ENCODE results near the gene ARMC12. TPM values are rescaled to one million over a fixed set of nuclear protein-coding genes. Genes with fewer than 3 reads are reported as not detected.

The ARMC12 gene
- total and polyA plus RNA-seq, 2 donors (not counting 3 experiments of a cell fraction or from before 2014, with no cell fraction given), result 0.91 to 1.9 TPM

DNA sequence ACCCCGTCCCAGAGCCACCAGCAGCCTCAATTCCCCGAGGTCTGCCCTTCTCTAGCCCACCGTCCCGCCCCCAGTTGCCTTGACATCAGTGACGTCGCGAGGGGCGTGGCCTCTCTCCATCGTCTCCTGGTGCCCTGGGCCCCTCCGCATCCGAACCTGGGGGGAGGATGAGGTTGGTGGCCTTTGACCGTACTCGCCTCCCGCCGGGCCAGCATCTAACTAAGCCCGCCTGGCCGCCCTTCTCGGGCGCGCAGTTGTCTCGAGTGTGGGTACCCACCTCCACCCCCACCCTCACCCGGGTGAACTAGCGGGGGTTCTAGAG, 5.5 kb upstream of the ARMC12 start:
- peak overlapping the region; percentile 56 for H2AFZ ChIP-seq (ENCODE audit: low read depth, low read length)
- H3K4me3 ChIP-seq (replicated peaks in 1 of 3; ENCODE audit: insufficient read depth in 1 of 3, low read depth in 1 of 3, low read length in 3 of 3), result peak overlapping the region; percentile 51 to 73 (median 61)
- intact Hi-C loops (cut with micrococcal nuclease), result loop anchor here (10.0 kb wide), 1 partner anchor 437 kb away; the partner anchor contains the start of gene DEF6
- no TSS peak for BruUV-seq (replicated peaks)
- no peaks in the 10 kb centered on the region for H3K9me1 ChIP-seq (replicated peaks; ENCODE audit: control insufficient read depth, extremely low read depth, insufficient read depth, low read length)
- CTCF ChIA-PET, result interaction anchor here (0.9 to 1.5 kb wide), 4 partner anchors 40 to 209 kb away, joined by 3 to 4 read pairs (median 3); no protein-coding TSS in a partner anchor
- POLR2A ChIA-PET, result no interaction called here
- dilution Hi-C loops (cut with MboI; ENCODE audit: extremely low pct_ligation_motif_present, low sequenced_read_pairs), result no loop called here
- no peak for TF ChIP-seq POLR2A (IDR thresholded peaks at IDR 0.05; ENCODE audit: low read depth, low read length)
- TF ChIP-seq, protein P1, sequence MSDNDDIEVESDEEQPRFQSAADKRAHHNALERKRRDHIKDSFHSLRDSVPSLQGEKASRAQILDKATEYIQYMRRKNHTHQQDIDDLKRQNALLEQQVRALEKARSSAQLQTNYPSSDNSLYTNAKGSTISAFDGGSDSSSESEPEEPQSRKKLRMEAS (IDR thresholded peaks at IDR 0.05; ENCODE audit: insufficient read depth, insufficient read length), result no peak
- TF ChIP-seq FOS (IDR thresholded peaks at IDR 0.05; ENCODE audit: borderline replicate concordance, insufficient read depth, low read length), result no peak
- TF ChIP-seq POLR2AphosphoS5 (IDR thresholded peaks at IDR 0.05; ENCODE audit: insufficient read depth, low read depth, low read length), result no peak
- no peak for TF ChIP-seq JUN (IDR thresholded peaks at IDR 0.05; ENCODE audit: borderline replicate concordance, insufficient read depth, insufficient read length, low read depth)
- no peak for TF ChIP-seq CTCF (IDR thresholded peaks at IDR 0.05; ENCODE audit: extremely low read depth in 1 of 2, insufficient read depth in 1 of 2, low read depth in 1 of 2, low read length in 2 of 2)
- no peak for TF ChIP-seq MYC (IDR thresholded peaks at IDR 0.05; ENCODE audit: low read depth, low read length)
- TF ChIP-seq GATA2 (IDR thresholded peaks at IDR 0.05; ENCODE audit: insufficient read depth, insufficient read length, low read depth, low read length), result no peak
- no peak for TF ChIP-seq EZH2 (IDR thresholded peaks at IDR 0.05; ENCODE audit: borderline replicate concordance, low read depth, low read length, severe bottlenecking)
- H3K27me3 ChIP-seq (ENCODE audit: control insufficient read depth in 2 of 2, insufficient read depth in 2 of 2, low read length in 2 of 2), result no peaks in the 10 kb centered on the region
- H3K4me1 ChIP-seq (ENCODE audit: control insufficient read depth, extremely low read depth, insufficient read depth, low read length), result peaks cover 39% of the 10 kb centered on the region
- no peaks in the 10 kb centered on the region for H3K36me3 ChIP-seq (ENCODE audit: control insufficient read depth in 2 of 2, extremely low read depth in 1 of 2, insufficient read depth in 2 of 2, low read length in 2 of 2)
- no peaks in the 10 kb centered on the region for H4K20me1 ChIP-seq (replicated peaks; ENCODE audit: control insufficient read depth, extremely low read depth, insufficient read depth, low read length)
- FAIRE-seq (peak; percentile 89), DNase-seq (ENCODE audit: low read depth, low spot score) (peak; percentile 85)
- no peaks in the 10 kb centered on the region for H3K79me2 ChIP-seq (ENCODE audit: control insufficient read depth, insufficient read depth, low read length)
- H3K9ac ChIP-seq (replicated peaks; ENCODE audit: extremely low read depth, insufficient read depth, low read length), result peak overlapping the region; percentile 93
- peak overlapping the region; percentile 88 for H3K27ac ChIP-seq (ENCODE audit: insufficient read depth, low read depth, low read length)
- H3K4me2 ChIP-seq (ENCODE audit: insufficient read depth, low read length), result peak overlapping the region; percentile 56
- H3K9me3 ChIP-seq (replicated peaks; ENCODE audit: control insufficient read depth, insufficient read depth, low read length), result no peaks in the 10 kb centered on the region

Data from endothelial cell of umbilical vein (primary cell).